Measurements from ENCODE around the gene MAGEH1.

Gene MAGEH1

GRCh38 chrX:55490121-55490520 is 38.2 kb downstream of the MAGEH1 start:
- H3K4me3 ChIP-seq (ENCODE audit: low read depth, low read length), result peak overlapping the region; percentile 70
- peaks cover 13% of the 10 kb centered on the region for H3K4me1 ChIP-seq (ENCODE audit: control insufficient read depth, insufficient read depth, low read length)
- peaks cover 5% of the 10 kb centered on the region; the same call in 1 of the 2 replicates for H3K36me3 ChIP-seq (ENCODE audit: control insufficient read depth, insufficient read depth, low read length)
- peak overlapping the region; percentile 92 for H3K9ac ChIP-seq (ENCODE audit: low read length)
- peak overlapping the region; percentile 81; the same call in 1 of the 2 replicates for H3K27ac ChIP-seq (ENCODE audit: low read depth, low read length)
- H3K27me3 ChIP-seq (ENCODE audit: control insufficient read depth, insufficient read depth, low read length), result no peaks in the 10 kb centered on the region
- H3K9me3 ChIP-seq (ENCODE audit: control insufficient read depth, insufficient read depth, low read depth, low read length), result peaks cover 4% of the 10 kb centered on the region; the same call in 1 of the 2 replicates

GRCh38 chrX:55490974-55491373 is 39.0 kb downstream of the MAGEH1 start:
- H3K9me3 ChIP-seq (ENCODE audit: control insufficient read depth, insufficient read depth, low read depth, low read length), result peaks cover 4% of the 10 kb centered on the region; the same call in 1 of the 2 replicates
- peaks cover 13% of the 10 kb centered on the region for H3K4me1 ChIP-seq (ENCODE audit: control insufficient read depth, insufficient read depth, low read length)
- no peak overlapping the region for H3K4me3 ChIP-seq (ENCODE audit: low read depth, low read length)
- H3K9ac ChIP-seq (ENCODE audit: low read length), result no peak overlapping the region
- H3K36me3 ChIP-seq (ENCODE audit: control insufficient read depth, insufficient read depth, low read length), result peaks cover 5% of the 10 kb centered on the region; the same call in 1 of the 2 replicates
- no peak overlapping the region for H3K27ac ChIP-seq (ENCODE audit: low read depth, low read length)
- no peaks in the 10 kb centered on the region for H3K27me3 ChIP-seq (ENCODE audit: control insufficient read depth, insufficient read depth, low read length)
